T follicular helper cell (primary cell): ENCODE results near the gene DNMT3A.
A peak's percentile ranks its signal among the peaks of the same experiment; 100 is the strongest.

ENCODE experiments used
- DNase-seq: peaks from one replicate; pipeline ENCODE4 v3.0.0-alpha.2; 2020; ENCODE audit warnings: low read depth

Gene DNMT3A

GRCh38 chr2:25343187-25343825, 1.6 kb upstream of the DNMT3A start:
- no peak for DNase-seq

- peak; percentile 71 for DNase-seq
Measured at GRCh38 chr2:25342372-25343186, 854 bp upstream of the DNMT3A start.

GRCh38 chr2:25341011-25341727, 556 bp downstream of the DNMT3A start:
- no peak for DNase-seq

GRCh38 chr2:25340181-25340921, 1.4 kb downstream of the DNMT3A start:
- no peak for DNase-seq

GRCh38 chr2:25339791-25340180, 1.9 kb downstream of the DNMT3A start:
- DNase-seq = peak; percentile 9

GRCh38 chr2:25339211-25339674, 2.5 kb downstream of the DNMT3A start:
- DNase-seq = no peak

- DNase-seq = no peak
Measured at GRCh38 chr2:25338401-25338800, 3.3 kb downstream of the DNMT3A start.

- no peak for DNase-seq
Measured at GRCh38 chr2:25337891-25338290, 3.8 kb downstream of the DNMT3A start.

- no peak for DNase-seq
Measured at GRCh38 chr2:25337276-25337675, 4.4 kb downstream of the DNMT3A start.

GRCh38 chr2:25336383-25336841, 5.3 kb downstream of the DNMT3A start:
- no peak for DNase-seq

GRCh38 chr2:25335971-25336370, 5.8 kb downstream of the DNMT3A start:
- no peak for DNase-seq

- DNase-seq = no peak
Measured at GRCh38 chr2:25335204-25335603, 6.5 kb downstream of the DNMT3A start.

- no peak for DNase-seq
Measured at GRCh38 chr2:25334482-25334881, 7.2 kb downstream of the DNMT3A start.

GRCh38 chr2:25333981-25334380, 7.7 kb downstream of the DNMT3A start:
- no peak for DNase-seq

- no peak for DNase-seq
Measured at GRCh38 chr2:25332571-25332970, 9.2 kb downstream of the DNMT3A start.

GRCh38 chr2:25331686-25332365, 9.9 kb downstream of the DNMT3A start:
- DNase-seq = no peak

- DNase-seq = no peak
Measured at GRCh38 chr2:25330937-25331336, 10.8 kb downstream of the DNMT3A start.

GRCh38 chr2:25330273-25330672, 11.5 kb downstream of the DNMT3A start:
- DNase-seq = no peak

GRCh38 chr2:25328152-25329085, 13.3 kb downstream of the DNMT3A start:
- DNase-seq = no peak

GRCh38 chr2:25326326-25327013, 15.3 kb downstream of the DNMT3A start:
- DNase-seq = no peak
